Left hindlimb (tissue), 1 donor: ENCODE results near the gene UBE2G2.
A peak's percentile ranks its signal among the peaks of the same experiment; 100 is the strongest.

Experiments
- DNase-seq: peaks from one replicate; pipeline ENCODE4 v3.0.0-alpha.2; 2018

The UBE2G2 gene

DNA sequence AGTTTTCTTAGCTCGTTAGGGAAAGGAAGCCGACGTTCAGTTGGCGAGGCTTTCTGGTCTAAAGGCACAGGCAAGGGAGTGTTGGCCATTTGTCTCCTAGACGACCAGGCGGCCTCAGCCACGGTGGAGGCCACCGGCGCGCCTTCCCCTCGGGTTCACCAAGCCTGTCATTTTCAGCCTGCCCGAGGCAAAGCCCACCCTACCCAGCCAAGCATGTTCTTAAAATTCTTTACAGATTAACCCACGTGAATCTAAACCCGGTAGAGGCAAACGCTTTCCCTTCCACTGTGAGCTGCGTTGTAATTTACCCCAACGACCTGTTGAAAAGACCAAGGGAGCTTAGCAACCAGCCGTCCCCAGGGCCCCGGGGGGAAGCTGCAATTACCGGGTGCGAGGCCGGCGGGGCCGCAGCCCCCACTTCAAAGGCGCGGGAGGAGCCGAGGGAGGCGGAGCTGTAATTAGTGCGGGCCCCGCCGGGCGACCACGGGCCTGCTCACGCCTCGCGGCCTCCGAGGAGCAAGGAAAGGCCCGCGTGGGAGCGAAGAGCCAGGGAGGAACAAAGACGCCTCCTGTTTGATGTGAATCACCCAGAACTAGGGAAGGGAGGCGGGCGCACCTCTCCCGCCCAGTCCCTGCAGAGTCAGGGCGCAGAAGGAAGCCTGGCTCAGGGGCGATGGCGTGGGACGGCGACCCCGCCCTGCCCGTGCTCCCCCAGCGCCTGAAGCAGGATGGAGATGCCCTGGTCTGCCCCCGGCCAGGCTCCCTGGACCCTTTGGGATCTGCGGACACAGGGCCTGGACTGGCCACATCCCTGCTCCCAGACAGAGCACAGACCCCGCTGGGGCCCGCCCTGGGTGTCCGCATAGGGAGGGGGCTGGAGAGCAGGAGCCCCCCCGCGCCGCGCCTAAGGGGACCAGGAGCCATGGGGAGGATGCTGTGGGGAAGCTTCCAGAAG is 78.2 kb downstream of the UBE2G2 start:
- peak; percentile 66 for DNase-seq

DNA sequence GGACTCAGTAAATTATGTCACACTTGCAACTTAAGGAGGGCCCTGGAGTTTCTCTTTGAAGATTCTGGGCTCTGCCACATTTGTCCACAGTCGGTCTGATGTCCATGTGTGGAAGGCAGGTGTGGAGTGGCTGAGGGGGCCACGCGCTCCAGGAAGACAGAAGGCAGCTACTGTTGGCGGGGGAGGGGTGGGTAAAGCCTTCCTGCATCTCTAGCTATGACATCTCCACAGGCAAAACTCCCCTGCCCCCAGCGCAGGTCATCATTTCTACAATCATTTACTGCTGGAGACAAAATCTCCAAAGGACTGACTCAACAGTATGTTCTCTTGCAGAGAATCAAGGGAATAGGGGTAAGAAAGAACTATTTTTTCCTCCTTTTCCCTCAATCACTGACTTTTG is 78.9 kb downstream of the UBE2G2 start:
- peak; percentile 15 for DNase-seq

DNA sequence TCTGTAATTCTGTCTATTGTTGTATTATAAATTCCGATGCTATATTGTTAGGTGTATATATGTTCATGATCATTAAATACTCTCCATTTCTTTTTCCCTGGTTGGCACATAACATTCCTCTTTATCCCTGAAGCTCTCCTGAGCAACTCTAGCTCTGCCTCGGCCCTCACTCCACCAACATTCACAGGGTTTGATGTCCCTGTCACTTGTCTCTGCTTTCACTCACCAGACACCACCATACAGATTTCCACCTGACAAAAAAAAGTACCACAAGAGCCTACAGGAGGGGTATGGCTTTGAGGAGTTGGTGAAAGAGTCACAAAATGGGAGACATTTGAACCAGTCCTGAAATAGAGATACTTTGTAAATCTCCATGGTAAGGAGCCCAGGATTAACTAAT is 81.5 kb downstream of the UBE2G2 start:
- no peak for DNase-seq
